GM19395 (cell line): ENCODE data around the gene CYB561.

Experiments
- ATAC-seq: cut with Tn5 transposase; IDR thresholded peaks from one replicate; pipeline ENCODE4 v1.9.1; 2021; ENCODE audit warnings: mild to moderate bottlenecking, moderate library complexity; ENCODE audit not compliant: unreplicated experiment

Gene CYB561

GRCh38 chr17:63445954-63446752, at the start of gene CYB561:
TSS of gene CYB561 (minus strand) at chr17:63446306. CDS start at chr17:63437547, 8,759 bp downstream.
- ATAC-seq: peak; percentile 64

- ATAC-seq: no peak
Measured at GRCh38 chr17:63495491-63495890, 49.4 kb upstream of the CYB561 start.

GRCh38 chr17:63494300-63494928, 48.3 kb upstream of the CYB561 start:
- ATAC-seq: no peak

DNA sequence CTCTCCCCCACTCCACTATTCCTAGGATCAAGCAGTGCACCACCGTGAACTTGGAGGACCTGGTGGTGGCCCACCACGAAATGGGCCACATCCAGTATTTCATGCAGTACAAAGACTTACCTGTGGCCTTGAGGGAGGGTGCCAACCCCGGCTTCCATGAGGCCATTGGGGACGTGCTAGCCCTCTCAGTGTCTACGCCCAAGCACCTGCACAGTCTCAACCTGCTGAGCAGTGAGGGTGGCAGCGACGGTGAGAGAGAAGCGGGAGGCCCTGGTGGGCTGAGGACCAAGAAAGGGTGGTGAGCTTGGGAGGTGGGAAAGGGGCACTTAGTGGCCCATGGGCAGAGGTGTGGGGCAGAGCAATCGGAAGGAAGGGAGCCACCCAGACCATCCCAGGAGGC, 47.3 kb upstream of the CYB561 start:
- ATAC-seq: no peak

GRCh38 chr17:63492940-63493339, 46.8 kb upstream of the CYB561 start:
- no peak for ATAC-seq

DNA sequence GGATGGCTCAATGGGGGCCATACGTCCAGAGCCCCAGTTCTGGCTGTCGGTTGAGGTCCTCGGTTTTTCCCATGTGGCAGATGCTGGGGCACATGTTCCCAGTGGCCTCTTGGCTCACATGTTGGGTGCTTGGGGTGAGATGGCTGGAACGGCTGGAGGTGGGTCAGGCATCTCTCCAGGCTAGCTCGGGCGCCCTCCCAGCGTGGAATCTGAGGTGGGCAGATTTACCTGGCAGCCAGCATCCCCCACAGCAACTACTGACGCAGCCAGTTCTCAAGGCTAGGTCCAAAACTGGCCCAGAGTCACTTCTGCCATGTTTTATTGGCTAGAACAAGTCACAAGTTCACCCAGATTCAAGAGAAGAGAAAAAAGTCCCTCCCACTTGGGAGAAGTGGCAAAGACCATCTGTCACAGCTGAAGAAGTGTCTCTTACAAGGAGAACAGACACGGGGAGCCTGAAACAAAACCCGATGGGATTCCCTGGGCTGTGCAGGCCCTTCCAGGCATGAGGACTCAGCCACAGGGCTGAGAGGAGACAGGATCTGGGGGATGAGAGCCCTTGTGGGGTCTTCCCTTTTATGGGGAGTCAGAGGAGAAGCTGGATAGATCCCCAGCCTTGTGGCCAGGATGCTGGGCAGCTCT, 46.0 kb upstream of the CYB561 start:
- no peak for ATAC-seq

GRCh38 chr17:63491413-63491812, 45.3 kb upstream of the CYB561 start:
- ATAC-seq: no peak

DNA sequence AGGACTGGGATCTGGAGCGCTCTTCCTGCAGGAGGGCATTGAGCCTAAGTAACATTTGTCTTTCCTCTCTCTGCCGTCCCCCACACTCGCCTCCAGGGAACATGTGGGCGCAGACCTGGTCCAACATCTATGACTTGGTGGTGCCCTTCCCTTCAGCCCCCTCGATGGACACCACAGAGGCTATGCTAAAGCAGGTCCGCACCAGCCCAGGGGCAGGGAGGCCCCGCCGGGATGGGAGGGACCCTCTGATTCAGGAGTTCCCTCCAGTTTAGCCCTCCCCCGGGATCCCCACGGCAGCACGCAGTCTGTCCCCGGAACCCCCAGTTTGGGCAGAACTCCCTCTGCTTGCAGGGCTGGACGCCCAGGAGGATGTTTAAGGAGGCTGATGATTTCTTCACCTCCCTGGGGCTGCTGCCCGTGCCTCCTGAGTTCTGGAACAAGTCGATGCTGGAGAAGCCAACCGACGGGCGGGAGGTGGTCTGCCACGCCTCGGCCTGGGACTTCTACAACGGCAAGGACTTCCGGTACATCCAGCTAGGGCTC, 44.8 kb upstream of the CYB561 start:
- no peak for ATAC-seq

DNA sequence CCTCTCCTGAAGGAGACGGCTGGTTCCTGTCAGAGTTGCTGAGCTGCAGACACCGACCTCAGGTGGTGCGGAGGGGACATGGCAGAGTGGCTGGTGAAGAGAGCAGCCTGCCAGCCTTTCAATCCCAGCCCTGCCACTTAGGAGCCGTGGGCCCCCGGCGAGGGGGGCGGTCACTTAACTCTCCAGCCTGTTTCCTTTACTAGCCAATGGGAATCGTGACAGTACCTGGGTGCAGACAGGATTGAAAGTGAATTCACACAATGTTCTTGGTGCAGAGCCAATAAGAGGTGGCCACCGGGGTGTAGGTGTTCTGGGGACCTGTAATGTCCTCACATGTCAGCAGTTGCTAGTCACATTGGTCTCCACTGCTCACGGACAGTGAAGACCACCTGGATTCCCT, 44.2 kb upstream of the CYB561 start:
- ATAC-seq: no peak

- ATAC-seq: no peak
Measured at GRCh38 chr17:63489291-63489690, 43.2 kb upstream of the CYB561 start.

DNA sequence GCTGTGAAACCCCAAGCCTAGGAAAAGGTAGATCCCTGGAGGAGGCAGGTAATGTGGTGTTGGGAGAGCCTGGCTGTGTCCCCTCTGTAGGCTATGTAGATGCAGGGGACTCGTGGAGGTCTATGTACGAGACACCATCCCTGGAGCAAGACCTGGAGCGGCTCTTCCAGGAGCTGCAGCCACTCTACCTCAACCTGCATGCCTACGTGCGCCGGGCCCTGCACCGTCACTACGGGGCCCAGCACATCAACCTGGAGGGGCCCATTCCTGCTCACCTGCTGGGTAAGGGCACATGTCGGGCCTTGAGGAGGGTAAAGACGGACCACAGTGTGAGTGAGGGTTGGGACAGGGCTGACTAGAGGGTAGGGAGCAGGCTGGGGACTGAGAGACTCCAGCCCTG, 42.7 kb upstream of the CYB561 start:
- ATAC-seq: no peak

GRCh38 chr17:63487014-63487339, 40.9 kb upstream of the CYB561 start:
- ATAC-seq: no peak

DNA sequence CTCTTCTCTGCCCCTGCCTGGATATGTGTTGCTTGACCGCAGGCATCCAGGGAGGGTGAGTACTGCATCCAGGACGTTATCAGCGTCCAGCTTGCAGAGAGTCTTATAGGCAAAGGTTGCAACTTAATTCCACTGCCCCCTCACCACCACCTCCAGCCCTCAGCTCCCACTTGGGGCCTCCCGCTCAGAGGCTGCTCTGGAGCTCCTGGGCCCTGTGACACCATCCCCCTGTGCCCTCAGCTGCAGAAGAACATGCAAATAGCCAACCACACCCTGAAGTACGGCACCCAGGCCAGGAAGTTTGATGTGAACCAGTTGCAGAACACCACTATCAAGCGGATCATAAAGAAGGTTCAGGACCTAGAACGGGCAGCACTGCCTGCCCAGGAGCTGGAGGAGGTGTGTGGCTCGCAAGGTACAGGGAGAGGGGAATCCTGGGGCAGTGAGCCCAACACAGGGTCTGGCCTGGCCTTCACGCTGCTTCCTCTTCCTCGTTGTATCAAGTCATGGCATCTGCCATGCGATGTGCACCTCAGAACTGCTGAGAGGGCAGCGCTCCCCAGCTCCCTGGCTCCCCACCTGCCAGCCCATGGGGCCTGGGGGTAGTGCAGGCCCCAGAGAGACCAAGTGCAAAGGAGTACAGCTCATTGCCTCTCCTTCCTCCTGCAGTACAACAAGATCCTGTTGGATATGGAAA, 40.4 kb upstream of the CYB561 start:
- ATAC-seq: no peak

- ATAC-seq: no peak
Measured at GRCh38 chr17:63483655-63484575, 37.8 kb upstream of the CYB561 start.

DNA sequence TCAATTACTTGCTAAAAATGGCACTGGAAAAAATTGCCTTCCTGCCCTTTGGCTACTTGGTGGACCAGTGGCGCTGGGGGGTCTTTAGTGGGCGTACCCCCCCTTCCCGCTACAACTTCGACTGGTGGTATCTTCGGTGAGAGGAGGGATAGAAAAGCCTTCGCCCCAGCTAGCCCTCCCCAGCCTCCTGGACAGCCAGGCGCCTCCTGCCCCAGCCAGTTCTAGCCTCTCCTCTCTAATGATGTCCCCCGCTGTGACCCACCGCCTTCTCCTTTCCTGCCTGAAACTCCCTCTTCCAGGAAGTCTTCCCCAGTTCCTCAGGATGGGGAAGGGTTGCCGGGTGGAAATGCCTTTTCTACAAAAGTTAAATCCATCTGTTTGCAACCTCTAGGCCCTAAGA, 36.9 kb upstream of the CYB561 start:
- ATAC-seq: no peak

DNA sequence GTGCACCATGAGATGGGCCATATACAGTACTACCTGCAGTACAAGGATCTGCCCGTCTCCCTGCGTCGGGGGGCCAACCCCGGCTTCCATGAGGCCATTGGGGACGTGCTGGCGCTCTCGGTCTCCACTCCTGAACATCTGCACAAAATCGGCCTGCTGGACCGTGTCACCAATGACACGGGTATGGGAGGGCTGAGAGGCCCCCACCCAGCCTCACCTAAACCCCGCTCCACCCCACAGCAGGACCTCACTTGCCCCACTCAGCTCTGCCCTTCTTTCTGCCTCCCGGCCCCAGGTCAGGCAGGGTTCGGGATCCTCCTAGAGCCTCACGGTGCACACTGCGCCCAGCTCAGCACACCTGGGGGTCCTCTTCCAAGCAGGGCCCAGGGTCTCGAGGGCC, 36.4 kb upstream of the CYB561 start:
- ATAC-seq: no peak

DNA sequence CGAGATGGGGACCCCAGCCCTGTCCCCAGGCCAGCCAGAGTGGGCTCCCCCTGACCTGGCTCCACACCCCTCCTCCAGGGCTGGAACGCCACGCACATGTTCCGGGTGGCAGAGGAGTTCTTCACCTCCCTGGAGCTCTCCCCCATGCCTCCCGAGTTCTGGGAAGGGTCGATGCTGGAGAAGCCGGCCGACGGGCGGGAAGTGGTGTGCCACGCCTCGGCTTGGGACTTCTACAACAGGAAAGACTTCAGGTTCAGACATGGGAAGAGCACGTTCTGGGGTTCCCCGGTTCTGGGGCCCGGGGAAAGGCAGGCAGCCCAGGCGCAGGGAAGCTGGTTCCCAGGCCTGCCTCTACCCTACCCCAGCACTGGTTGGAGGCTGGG, 35.4 kb upstream of the CYB561 start:
- ATAC-seq: no peak

DNA sequence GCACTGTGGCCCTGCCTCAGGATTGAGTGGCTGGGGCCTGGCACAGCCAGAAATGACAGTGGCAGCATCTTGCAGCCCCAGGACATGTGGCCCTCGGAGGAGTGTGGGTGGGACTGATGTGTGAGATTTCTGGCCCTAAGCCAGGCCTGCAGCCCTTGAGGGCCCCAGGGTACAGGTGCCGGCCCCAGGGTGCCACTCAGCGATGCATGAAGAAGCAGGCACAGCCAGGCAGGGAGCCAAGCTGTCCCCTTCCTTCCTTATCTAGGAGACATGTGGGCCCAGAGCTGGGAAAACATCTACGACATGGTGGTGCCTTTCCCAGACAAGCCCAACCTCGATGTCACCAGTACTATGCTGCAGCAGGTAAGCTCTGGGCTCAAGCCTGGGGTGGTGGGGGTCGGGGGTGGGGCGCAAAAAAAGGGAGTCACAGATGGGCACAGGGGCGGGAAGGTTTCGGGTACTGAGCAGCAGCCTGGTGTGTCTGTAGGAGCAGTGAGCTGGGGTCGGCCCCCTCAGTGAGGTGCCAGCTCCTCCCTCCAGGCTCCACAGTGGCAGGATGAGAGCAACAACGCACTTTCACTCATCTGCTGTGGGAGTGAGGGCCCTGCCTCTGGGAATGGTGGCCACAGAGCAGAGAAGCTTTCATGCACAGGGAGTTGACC, 34.9 kb upstream of the CYB561 start:
- no peak for ATAC-seq

DNA sequence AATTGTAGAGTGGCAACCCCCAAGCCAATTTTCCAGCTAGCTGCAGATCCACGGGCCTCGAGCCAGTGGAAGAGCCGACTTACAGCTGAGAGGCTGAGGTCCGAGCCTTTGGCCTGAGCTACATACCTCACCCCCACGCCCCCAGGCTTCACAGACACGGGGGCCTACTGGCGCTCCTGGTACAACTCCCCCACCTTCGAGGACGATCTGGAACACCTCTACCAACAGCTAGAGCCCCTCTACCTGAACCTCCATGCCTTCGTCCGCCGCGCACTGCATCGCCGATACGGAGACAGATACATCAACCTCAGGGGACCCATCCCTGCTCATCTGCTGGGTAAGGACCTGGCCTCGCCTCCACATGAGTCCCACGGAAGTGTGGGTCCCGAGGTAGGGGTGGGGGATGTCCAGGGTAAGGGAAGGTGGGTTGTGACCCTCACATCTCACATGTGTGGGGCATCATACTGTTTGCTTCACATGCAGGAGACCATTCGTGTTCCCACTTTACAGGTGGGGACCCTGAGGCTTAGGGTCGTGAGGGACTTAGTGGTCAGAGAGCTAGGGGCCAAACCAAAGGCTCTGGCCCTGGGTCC, 34.2 kb upstream of the CYB561 start:
- no peak for ATAC-seq
